ENCODE measurements around the gene OVOL3. TPM values are rescaled to one million over a fixed set of nuclear protein-coding genes. Genes with fewer than 3 reads are reported as not detected.

OVOL3 gene
- total RNA-seq, 2 experiments from 2014 or later: not detected

GRCh38 chr19:36115453-36116343 is 4.8 kb downstream of the OVOL3 start, which contains the start of gene TBCB:
Gene TBCB, plus strand, starts transcription at chr19:36115468. Its CDS starts 93 bp downstream, at chr19:36115561.
- peak; percentile 57 for ATAC-seq
- Mint-ChIP-seq H3K4me1 (ENCODE audit: low read depth) (peaks cover 27% of the 10 kb centered on the region), H3K27ac (peak within 1 kb of the TSS; percentile 89), H3K27me3 (no peaks in the 10 kb centered on the region), H3K9me3 (no peaks in the 10 kb centered on the region), H3K36me3 (ENCODE audit: low read depth) (peaks cover 31% of the 10 kb centered on the region), H3K4me3 (peak within 1 kb of the TSS; percentile 92)
- intact Hi-C loops (cut with micrococcal nuclease): loop anchor here (5.0 kb wide), 1 partner anchor 63 kb away; the partner anchor contains the start of genes THAP8 and WDR62
- CTCF ChIA-PET: interaction anchor here (0.8 to 5.8 kb wide), 4 partner anchors 11 to 62 kb away, joined by 3 to 42 read pairs (median 4); partner anchors contain the start of gene THAP8
- TF ChIP-seq, protein P1, sequence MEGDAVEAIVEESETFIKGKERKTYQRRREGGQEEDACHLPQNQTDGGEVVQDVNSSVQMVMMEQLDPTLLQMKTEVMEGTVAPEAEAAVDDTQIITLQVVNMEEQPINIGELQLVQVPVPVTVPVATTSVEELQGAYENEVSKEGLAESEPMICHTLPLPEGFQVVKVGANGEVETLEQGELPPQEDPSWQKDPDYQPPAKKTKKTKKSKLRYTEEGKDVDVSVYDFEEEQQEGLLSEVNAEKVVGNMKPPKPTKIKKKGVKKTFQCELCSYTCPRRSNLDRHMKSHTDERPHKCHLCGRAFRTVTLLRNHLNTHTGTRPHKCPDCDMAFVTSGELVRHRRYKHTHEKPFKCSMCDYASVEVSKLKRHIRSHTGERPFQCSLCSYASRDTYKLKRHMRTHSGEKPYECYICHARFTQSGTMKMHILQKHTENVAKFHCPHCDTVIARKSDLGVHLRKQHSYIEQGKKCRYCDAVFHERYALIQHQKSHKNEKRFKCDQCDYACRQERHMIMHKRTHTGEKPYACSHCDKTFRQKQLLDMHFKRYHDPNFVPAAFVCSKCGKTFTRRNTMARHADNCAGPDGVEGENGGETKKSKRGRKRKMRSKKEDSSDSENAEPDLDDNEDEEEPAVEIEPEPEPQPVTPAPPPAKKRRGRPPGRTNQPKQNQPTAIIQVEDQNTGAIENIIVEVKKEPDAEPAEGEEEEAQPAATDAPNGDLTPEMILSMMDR (IDR thresholded peaks at IDR 0.05): no peak
- DNase-seq: peak; percentile 90
- POLR2A ChIA-PET: interaction anchor here (0.6 to 2.1 kb wide), 8 partner anchors 8 to 550 kb away, joined by 3 to 6 read pairs (median 3); partner anchors contain the start of genes IGFLR1 and THAP8

DNA sequence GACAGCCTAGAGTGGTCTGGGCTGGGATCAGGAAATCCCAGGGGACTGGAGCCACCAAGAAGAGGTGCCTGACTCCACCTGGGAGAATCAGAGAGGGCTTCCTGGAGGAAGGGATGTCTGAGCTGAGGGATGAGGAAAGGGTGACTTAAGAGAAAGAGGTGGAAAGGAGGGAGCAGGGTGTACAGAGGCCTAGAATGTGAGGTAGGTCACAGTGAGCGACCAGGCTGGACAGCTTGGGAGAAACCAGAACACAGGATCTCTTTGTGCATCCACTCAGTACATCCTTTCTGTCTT is 5.3 kb downstream of the OVOL3 start:
- intact Hi-C loops (cut with micrococcal nuclease): loop anchor here (5.0 kb wide), 1 partner anchor 64 kb away; the partner anchor contains the start of genes THAP8 and WDR62
- Mint-ChIP-seq H3K27me3 (no peaks in the 10 kb centered on the region), H3K4me1 (ENCODE audit: low read depth) (peaks cover 27% of the 10 kb centered on the region), H3K27ac (peak overlapping the region; percentile 89), H3K36me3 (ENCODE audit: low read depth) (peaks cover 31% of the 10 kb centered on the region), H3K4me3 (peak overlapping the region; percentile 92), H3K9me3 (no peaks in the 10 kb centered on the region)
- DNase-seq (no peak), ATAC-seq (no peak)
- TF ChIP-seq, protein P1 (IDR thresholded peaks at IDR 0.05): no peak
- CTCF ChIA-PET: interaction anchor here (5.8 kb wide), 1 partner anchor 11 kb away, joined by 42 read pairs; no protein-coding TSS in a partner anchor
- POLR2A ChIA-PET: interaction anchor here (1.0 to 2.1 kb wide), 2 partner anchors 11 to 62 kb away, joined by 4 to 5 read pairs; partner anchors contain the start of gene THAP8

GRCh38 chr19:36120092-36120983 is 9.4 kb downstream of the OVOL3 start:
- ATAC-seq: no peak
- intact Hi-C loops (cut with micrococcal nuclease): no loop called here
- Mint-ChIP-seq H3K27ac (no peak overlapping the region), H3K36me3 (ENCODE audit: low read depth) (peaks cover 23% of the 10 kb centered on the region), H3K27me3 (no peaks in the 10 kb centered on the region), H3K9me3 (no peaks in the 10 kb centered on the region), H3K4me3 (no peak overlapping the region), H3K4me1 (ENCODE audit: low read depth) (peaks cover 17% of the 10 kb centered on the region)
- no peak for DNase-seq
- ChIA-PET CTCF (no interaction called here), POLR2A (no interaction called here)
- TF ChIP-seq, protein P1 (IDR thresholded peaks at IDR 0.05): no peak

GRCh38 chr19:36120984-36121358 is 10.0 kb downstream of the OVOL3 start:
- CTCF ChIA-PET: no interaction called here
- Mint-ChIP-seq H3K36me3 (ENCODE audit: low read depth) (peaks cover 30% of the 10 kb centered on the region), H3K9me3 (no peaks in the 10 kb centered on the region), H3K27ac (no peak overlapping the region), H3K27me3 (no peaks in the 10 kb centered on the region), H3K4me3 (no peak overlapping the region), H3K4me1 (ENCODE audit: low read depth) (peaks cover 23% of the 10 kb centered on the region)
- intact Hi-C loops (cut with micrococcal nuclease): no loop called here
- TF ChIP-seq, protein P1 (IDR thresholded peaks at IDR 0.05): no peak
- ATAC-seq (no peak), DNase-seq (no peak)
- POLR2A ChIA-PET: no interaction called here

All from activated CD8-positive, alpha-beta T cell treated with anti-CD3 and anti-CD28 coated beads for 36 hours (primary cell).